ENCODE results near the gene CEP170.
"Not testable (repeated sequence)": the region's sequence is repeated elsewhere in the genome, so short reads cannot be mapped to it uniquely, and the experiment has no call there.

GRCh38 chr1:243164911-243165310 is 90.2 kb downstream of the CEP170 start:
- TF ChIP-seq CTCF (IDR thresholded peaks at IDR 0.05); ZFX (IDR thresholded peaks at IDR 0.05; ENCODE audit: borderline replicate concordance): not testable (repeated sequence)
